Stimulated activated naive CD8-positive, alpha-beta T cell treated with anti-CD3 and anti-CD28 coated beads, Interleukin-15, Interleukin-2, amounts not matched to agents 100 ng/mL and 50 ng/mL, for 24 hours (primary cell): ENCODE results near the gene FSCB.

ENCODE experiments used
- H3K27ac Mint-ChIP-seq: one replicate; pipeline ENCODE4 v1.8.0; 2021; ENCODE audit warnings: mild to moderate bottlenecking, mixed read lengths
- H3K27me3 Mint-ChIP-seq: one replicate; pipeline ENCODE4 v1.8.0; 2021; ENCODE audit warnings: mixed read lengths
- H3K36me3 Mint-ChIP-seq: one replicate; pipeline ENCODE4 v1.8.0; 2021; ENCODE audit warnings: low read depth, mixed read lengths
- H3K4me1 Mint-ChIP-seq: one replicate; pipeline ENCODE4 v1.8.0; 2021; ENCODE audit warnings: low read depth, mixed read lengths
- H3K4me3 Mint-ChIP-seq: one replicate; pipeline ENCODE4 v1.8.0; 2021; ENCODE audit warnings: mild to moderate bottlenecking, mixed read lengths
- H3K9me3 Mint-ChIP-seq: one replicate; pipeline ENCODE4 v1.8.0; 2021; ENCODE audit warnings: mixed read lengths

The FSCB gene

GRCh38 chr14:44462381-44462780 lies 44.7 kb downstream of the FSCB start:
- Mint-ChIP-seq H3K36me3 (no peaks in the 10 kb centered on the region), H3K4me3 (no peak overlapping the region), H3K27ac (no peak overlapping the region), H3K4me1 (no peaks in the 10 kb centered on the region), H3K9me3 (peaks cover 8% of the 10 kb centered on the region), H3K27me3 (no peaks in the 10 kb centered on the region)

GRCh38 chr14:44461811-44462210 lies 45.3 kb downstream of the FSCB start:
- no peaks in the 10 kb centered on the region for H3K36me3 Mint-ChIP-seq
- H3K4me3 Mint-ChIP-seq: no peak overlapping the region
- no peaks in the 10 kb centered on the region for H3K27me3 Mint-ChIP-seq
- H3K27ac Mint-ChIP-seq: no peak overlapping the region
- no peaks in the 10 kb centered on the region for H3K4me1 Mint-ChIP-seq
- peaks cover 8% of the 10 kb centered on the region for H3K9me3 Mint-ChIP-seq
